GM12865 (cell line): ENCODE data around the gene EXOG.
A peak's percentile ranks its signal among the peaks of the same experiment; 100 is the strongest.

Source experiments
- DNase-seq: peaks from one replicate; pipeline ENCODE4 v3.0.0; 2010; ENCODE audit warnings: low read depth
- H3K4me3 ChIP-seq: 2 replicates; pipeline ENCODE4 v1.5.1; 2011; ENCODE audit warnings: mild to moderate bottlenecking, low read depth, low read length, control low read depth
- TF ChIP-seq, protein P1 (sequence below): IDR thresholded peaks from 2 replicates; pipeline ENCODE4 v1.5.1; 2011; ENCODE audit warnings: low read length, control low read depth, low read depth, inconsistent platforms; ENCODE audit not compliant: insufficient read depth; ENCODE audit errors: missing control alignments

Gene EXOG

DNA sequence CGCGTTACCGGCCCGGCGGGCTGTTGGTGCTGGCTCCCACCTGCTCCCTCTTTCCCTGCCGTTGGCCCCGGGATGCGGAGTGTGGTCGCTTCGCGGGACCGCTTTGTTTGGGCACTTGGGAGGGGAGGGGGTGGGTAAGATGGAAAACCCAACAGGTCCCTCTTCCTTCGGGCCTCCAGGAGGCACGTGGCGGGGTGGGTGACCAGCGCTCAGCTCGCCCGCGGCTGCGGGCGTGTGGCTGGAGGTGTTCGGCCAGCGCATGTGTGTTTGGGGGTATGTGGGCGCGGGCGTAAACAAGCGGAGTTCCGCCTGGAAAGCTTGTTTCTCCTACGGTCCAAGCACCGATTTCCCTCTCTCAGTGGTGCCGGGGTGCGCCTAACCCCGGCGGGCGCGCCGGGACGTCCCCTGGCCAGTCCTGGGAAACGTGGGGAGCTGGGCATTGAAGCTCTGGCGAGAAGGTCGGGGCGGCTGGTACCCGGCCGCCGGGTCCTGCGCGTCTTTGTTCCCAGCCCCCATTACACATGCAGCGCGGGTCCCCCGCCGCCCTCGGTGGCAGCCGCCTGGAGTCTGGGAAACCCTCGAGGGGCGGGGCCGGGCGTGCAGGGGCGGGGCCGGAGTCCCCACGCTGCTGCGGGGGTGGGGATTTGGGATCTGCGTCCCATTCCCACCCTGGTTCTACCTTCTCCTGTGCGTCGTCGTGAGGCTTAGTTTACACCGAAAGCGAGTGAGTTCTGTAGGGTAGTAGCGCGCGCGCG, 41.1 kb upstream of the EXOG start:
- TF ChIP-seq, protein P1, sequence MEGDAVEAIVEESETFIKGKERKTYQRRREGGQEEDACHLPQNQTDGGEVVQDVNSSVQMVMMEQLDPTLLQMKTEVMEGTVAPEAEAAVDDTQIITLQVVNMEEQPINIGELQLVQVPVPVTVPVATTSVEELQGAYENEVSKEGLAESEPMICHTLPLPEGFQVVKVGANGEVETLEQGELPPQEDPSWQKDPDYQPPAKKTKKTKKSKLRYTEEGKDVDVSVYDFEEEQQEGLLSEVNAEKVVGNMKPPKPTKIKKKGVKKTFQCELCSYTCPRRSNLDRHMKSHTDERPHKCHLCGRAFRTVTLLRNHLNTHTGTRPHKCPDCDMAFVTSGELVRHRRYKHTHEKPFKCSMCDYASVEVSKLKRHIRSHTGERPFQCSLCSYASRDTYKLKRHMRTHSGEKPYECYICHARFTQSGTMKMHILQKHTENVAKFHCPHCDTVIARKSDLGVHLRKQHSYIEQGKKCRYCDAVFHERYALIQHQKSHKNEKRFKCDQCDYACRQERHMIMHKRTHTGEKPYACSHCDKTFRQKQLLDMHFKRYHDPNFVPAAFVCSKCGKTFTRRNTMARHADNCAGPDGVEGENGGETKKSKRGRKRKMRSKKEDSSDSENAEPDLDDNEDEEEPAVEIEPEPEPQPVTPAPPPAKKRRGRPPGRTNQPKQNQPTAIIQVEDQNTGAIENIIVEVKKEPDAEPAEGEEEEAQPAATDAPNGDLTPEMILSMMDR = no peak
- peak overlapping the region; percentile 71 for H3K4me3 ChIP-seq
- peak; percentile 38 for DNase-seq

DNA sequence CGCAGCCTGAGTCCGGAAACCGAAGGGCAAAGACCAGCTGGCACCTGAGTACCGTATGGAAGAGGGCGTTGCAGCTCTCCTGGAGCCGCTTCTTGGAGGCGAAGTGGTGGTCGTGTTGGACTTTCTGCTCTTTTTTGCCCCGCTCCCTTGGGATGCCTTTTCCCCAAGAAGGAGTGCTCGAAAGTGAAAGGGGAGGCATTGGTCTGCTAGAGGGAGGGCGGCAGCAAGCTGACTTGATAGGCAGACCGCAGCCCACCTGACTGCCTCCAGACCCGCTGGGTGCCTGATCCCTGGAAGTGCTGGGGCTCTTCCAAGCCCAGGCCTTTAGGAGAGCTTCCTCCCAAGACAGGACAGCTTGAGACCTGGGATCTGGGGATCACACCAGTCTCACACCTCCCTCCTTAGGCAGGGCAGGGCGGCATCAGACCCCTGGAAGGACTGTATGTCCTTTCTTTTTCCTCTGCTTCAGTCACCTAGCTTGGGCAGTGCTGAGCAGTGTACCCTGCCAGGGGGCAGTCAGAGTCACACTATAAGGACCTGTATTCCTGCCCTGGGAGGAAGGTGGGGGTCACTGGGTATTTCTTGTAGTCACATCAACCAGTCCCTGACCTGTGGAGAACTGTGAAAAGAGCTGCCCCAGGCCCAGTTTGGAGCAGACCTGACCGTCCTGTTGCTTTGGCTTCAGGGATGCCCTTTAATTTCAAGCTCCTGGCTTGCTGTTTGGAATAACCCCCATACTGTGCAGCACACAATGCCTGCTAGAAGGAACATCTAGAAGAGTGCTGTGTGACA, 40.3 kb upstream of the EXOG start:
- DNase-seq = no peak
- peak overlapping the region; percentile 71 for H3K4me3 ChIP-seq
- TF ChIP-seq, protein P1 = no peak

DNA sequence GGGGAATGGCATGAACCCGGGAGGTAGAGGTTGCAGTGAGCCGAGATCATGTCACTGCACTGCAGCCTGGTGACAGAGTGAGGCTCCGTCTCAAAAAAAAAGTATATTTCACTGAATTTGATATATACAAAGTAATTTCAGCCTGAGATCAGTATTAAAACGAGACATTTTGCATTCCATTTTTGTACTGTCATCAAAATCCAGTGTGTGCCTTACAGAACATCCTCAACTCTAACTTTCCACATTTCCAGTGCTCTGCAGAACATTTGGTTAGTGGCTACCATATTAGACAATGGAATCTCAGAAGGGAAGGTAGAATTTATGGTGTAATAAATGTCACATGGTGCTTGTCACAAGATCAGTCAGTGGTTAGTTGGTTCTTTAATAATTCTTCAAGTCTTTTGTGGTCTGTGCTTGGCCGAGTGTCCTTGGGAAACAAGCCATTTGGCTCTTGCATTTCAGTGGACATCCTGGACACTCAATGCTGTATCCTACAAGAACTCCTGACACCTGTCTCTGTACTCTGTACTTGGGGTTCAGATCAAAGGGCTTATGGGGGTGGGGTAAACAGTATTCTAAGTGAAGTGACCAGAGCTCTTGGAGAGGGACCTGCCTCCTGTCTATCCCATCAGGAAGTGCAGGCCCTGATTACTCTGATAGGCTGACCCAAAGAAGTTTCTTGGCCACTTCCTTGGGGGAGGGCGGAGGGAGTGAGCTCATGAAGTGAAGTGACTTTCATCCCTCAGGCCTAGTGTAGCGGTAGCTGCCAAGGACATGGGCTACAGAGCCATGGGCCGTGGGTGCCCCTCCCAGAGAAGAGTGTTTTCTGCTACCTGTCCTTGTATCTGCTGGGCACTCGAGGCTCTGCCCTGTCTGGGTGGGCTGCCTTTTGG, 38.8 kb upstream of the EXOG start:
- no peak overlapping the region for H3K4me3 ChIP-seq
- DNase-seq = no peak

DNA sequence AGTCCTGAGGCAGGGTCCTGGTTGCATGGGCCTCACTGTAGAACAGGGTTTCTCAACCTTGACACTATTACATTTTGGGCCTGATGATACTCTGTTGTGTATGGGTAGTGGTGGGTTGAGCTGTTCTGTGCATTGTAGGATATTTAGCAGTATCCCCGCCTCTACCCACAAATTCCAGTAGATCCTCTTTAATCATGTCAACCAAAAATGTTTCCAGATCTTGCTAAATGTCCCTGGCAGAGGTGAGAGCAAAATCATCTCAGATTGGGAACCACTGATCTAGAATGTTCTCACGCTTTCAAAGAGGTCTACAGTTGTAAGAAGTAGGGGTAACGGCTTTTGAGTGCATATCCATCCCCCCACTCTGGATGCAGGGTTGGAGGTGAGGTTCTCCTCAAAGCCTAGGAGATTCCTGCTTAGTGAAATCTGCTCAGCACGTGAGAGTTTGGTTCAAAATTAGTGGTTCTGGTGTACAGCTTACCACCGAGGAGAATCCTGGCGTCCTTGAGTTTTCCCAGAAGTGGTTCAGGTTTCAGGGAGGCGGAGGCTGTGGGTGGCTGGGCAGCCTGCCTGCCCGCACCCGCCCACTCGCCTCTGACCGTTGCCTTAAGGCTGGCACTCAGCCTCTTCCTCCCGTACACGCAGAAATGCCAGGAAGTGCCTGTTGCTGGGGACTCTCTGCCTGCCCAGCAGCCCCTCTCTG, 37.2 kb upstream of the EXOG start:
- TF ChIP-seq, protein P1 = no peak
- no peak overlapping the region for H3K4me3 ChIP-seq
- no peak for DNase-seq

More for the DNA sequence above, 38.8 kb upstream of the EXOG start:
- TF ChIP-seq, protein P1 = no peak

DNA sequence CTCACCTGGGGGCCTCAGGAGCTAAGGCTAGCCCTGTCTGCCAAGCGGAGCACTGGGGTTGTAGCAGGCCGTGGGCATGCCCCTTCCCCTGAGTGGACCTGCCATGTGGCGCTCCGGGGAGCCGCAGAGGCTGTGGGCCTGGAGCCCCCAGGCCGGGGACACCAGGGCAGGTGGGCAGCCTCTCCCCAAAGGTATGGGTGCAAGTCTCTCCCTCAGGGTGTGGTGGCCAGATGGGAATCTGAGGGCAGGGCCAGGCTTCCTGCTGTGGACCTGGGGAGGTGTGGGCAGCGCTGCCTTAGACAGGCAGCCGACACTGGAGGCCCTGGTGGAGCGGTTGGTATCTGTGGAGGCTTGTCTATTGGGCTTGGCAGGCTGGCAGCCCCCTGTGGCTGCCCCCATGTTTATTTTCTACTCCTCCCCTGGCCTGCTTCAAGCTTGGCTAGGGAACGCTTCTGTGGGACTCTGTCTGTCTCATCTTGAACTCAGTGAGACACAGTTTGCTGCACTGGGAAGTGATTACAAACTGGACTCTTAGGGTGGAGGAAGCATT, 36.6 kb upstream of the EXOG start:
- no peak for DNase-seq
- H3K4me3 ChIP-seq = no peak overlapping the region
- TF ChIP-seq, protein P1 = no peak
